Measurements from ENCODE around the gene EXOC6B.

EXOC6B gene

GRCh38 chr2:72153924-72154323, 671.9 kb downstream of the EXOC6B start:
- no peak for DNase-seq

- no peak for DNase-seq
Observed at GRCh38 chr2:72153026-72153791, 672.6 kb downstream of the EXOC6B start.

DNA sequence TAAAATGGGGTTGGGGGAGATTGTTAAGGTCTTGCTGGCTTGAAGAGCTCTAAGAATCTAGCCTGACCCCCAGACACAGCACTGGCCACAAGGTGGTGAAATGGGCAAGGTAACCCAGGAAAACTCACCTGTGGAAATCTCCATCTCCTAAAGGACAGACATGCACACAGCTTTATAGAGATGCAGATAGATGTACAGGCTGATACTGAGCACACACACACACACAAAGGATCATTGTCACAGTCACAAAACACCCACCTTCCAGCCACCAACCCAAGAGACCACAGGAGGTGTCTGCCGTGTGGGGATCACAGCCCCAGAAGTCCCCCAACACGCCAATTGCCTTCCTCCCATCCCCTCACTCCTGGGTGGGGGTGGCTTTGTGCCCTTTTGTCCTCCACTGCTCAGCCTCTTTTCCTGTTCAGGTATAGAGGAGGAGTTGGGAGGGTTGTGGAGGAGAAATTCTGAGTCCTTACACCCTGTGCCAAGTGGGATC, 674.9 kb downstream of the EXOC6B start:
- DNase-seq, result peak; percentile 25

GRCh38 chr2:72150157-72150860, 675.5 kb downstream of the EXOC6B start:
- DNase-seq, result peak; percentile 88

- DNase-seq, result peak; percentile 58
Observed at GRCh38 chr2:72149556-72150156, 676.2 kb downstream of the EXOC6B start.

DNA sequence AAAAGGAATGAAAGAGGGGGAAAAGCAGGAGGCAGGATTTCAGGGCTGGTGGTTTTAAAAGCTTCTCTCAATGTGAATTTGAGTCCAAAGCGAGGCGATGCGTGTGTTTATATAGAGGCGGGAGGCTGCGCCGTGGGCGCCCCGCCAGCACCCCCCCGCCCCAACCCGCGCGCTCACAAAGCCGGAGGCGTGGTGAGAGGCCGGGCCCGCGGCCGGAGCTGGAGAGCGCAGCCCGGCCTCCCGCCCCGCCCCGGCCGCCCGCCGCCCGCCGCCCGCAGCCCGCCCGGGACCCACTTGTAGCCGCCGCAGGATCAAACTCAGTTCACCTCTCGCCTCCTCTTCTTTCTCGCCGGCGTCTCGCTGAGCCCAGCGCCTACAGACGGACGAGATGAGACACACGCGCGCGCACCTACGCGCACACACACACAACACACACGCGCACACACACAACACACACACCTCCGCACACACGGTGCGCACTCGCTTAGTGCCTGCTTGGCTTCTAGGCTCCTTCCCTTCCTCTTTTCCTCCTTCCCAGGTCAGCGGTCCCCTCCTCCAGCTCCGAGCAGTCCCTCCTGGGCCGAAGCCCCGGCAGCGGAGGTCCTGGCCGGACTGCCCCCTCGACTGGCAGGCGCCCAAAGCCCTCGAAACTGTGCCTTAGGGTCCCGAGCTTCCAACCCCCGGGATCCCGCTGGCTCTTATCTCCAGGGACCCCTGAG, 676.8 kb downstream of the EXOC6B start:
- DNase-seq, result peak; percentile 65

GRCh38 chr2:72148003-72148836, 677.6 kb downstream of the EXOC6B start:
- DNase-seq, result no peak

- DNase-seq, result peak; percentile 66
Observed at GRCh38 chr2:72147303-72147971, 678.4 kb downstream of the EXOC6B start, which contains the start of gene CYP26B1. TSS of gene CYP26B1 (minus strand) at chr2:72147862. CDS start at chr2:72147834, 28 bp downstream.

- peak; percentile 35 for DNase-seq
Observed at GRCh38 chr2:72146347-72147302, 679.2 kb downstream of the EXOC6B start.

DNA sequence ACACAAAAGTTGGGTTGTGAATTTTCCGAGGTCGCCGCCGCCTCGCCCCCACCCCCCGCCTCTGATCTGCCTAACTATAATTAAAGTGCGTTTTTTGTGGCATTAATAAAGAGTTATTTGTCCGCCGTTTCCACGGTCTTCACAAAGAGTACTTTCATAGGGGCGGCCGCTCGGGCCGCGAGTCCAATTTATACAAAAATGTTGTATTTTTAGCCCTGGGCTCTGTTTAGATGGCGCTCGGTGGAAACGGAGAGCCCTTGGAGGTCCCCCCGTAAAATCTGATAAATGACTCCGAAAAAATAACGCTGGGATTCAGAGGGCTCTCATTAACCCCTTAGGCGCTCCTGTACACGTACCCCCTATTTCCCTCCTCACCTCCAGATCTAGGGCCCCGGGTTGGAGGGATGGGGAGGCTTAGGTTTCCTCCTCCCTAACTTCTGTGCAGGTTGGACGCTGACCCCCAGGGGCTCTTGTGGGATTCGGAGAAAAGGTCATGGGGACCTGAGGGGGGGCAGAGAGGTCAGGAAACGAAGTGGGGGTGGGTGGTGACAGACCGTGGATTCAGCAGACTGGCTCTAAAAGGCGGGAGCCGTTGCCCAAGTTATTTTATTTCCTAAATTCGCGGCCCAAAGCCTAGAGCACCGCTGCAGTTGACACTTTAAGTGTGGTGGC, 680.0 kb downstream of the EXOC6B start:
- DNase-seq, result no peak

DNA sequence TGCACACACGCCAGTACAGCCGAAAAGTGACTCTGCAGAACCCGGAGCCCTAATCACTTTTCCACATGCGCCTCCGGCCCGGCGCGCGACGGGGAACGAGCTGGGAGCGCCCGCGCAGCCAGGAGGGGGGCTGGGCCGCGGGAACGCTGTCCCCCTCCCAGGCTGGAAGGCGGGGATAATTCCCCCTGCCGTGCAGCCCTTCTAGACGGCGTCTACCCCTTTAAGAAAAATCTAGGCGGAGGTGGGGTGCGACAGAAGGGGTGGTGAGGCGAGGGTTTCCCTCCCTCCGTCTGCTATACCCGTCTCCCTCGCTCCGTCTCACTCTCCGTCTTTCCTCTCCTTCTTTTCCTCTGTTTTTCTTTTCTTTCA, 680.6 kb downstream of the EXOC6B start:
- DNase-seq, result peak; percentile 77

GRCh38 chr2:72144632-72145288, 681.1 kb downstream of the EXOC6B start:
- peak; percentile 73 for DNase-seq

DNA sequence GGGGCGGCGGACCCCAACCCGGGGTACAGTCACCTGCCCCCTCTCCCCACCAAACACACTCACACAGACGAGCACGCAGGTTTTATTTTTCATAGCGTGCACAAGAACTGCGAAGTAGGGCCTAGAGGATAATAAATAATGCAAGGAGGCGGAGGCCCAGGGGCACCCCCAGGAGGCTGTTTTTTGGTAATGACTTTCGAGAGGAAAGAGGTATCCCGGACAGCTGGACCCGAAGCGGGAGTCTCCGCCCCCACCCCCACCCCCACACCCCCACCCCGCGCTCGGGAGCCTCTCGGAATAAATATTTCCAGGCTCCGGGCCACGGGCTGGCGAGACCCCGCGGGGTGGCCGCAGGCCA, 681.6 kb downstream of the EXOC6B start:
- no peak for DNase-seq

DNA sequence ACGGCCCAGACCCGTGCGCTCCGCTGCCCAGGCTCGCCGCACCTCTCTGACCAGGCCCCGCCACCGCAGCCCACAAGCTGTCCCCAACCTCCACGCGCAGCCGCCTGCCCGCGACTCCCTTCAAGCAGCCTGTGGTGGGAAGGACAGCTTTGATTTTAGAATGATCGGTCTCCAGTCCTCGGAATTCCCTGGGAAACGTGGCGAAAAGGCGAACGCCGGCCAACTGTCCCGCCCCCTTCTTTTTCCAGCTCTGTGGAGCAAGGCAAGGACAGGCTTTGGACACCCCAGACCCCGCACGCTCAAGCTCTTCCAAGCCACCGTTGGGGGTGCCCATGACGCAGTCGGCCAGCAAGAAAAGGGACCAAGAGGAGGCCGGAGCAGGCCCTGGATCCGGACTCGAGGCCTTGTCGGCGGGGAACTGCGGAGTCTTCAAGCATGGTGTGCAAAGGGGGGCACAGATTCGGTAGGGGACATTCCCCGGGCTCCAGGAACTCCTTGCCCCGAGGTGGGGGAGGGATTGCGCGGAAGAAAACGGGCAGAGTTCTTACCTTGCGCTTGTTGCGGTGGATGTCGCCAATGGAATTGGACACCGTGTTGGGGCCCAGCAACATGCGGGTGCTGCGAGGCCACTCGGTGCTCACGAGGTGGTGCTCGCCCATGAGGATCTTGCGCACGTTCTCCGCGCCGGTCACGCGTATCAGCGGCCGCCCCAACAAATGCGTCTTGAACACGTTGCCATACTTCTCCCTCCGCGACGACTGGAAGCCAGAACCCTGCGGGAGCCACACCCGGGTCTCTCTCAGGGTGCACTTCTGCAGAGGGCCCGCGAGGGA, 682.2 kb downstream of the EXOC6B start:
- DNase-seq, result no peak

DNA sequence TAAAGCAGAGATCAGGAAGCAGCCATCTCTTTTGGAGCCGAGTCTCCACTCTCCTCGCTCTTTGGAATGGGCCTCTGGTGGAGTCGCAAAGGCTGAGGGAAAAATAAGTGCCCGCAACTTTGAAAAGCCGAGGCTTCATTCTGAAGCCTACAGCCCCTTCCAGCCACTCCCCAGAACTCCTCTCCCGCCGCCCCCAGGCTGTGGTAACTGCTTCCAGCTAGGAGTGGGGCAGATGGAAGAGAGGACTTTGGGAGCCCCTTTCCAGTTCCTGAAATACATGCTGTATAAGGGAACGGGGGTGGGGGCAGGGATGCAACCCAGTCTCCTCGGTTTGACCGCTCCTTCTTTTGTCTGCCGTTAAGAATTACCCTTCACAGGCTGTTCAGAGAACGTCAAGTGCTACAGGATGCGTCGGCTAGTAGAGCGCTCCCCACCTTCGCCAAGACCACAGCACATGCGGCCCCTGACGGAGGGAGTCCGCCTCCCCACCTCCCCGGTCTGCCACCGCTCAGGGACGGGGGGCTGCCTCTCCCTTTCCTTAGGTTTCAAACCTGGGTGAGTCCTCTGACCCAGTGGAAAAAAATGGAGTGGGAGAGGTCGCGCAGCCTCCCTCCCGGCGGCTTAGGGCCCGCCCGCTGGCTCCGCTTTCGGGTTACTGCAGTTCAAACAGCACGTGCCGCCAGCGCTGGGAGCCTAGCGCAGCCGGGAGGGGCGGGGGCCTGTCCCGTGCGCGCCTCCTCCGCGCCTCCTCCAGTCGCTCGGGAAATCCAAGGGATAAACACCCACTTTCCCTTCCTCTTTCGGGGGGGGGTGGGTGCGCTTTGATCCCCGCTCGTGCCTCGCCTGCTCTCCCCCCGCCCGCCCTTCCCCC, 683.0 kb downstream of the EXOC6B start:
- no peak for DNase-seq

DNA sequence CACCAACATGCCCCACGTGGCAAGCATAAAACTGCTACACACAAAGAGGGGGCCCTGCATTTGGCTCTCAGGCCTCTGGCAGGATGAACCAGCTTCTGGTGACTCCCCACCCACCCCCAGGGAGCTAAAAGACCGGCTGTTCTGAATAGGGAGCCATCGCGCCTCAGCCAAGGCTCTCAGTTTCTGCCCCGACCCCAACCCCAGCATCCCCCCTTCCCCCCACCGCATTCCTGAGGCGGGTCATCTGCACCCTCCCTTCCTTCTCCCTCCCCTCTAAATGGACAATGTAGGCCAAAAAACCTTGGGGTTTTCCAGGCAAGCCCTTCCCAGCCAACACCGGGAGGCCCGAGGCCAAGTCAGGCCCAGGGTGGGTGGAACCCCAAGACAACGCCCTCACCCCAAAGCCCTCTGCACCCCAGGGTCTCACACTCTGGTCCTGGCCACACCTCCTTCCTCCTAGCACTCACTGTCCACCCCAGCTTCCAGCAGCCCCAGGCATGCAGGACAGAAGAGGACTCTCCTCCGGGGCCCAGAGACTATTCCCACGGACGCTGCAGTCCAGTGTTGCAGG, 683.9 kb downstream of the EXOC6B start:
- no peak for DNase-seq

Data from NCI-H146 (cell line).